Nephron (organoid): Measurements from ENCODE around the gene NSG2.
"Not testable (repeated sequence)": the region's sequence is repeated elsewhere in the genome, so short reads cannot be mapped to it uniquely, and the experiment has no call there.

Source experiments
- H3K27ac Mint-ChIP-seq, 3 experiments: 2 replicates each; pipeline ENCODE4 v1.8.0; 2020; ENCODE audit warnings: mixed read lengths in 3 of 3, mild to moderate bottlenecking in 2 of 3, moderate library complexity in 1 of 3
- H3K27me3 Mint-ChIP-seq: 2 replicates; pipeline ENCODE4 v1.8.0; 2021; ENCODE audit warnings: low read depth, mild to moderate bottlenecking, moderate library complexity, mixed read lengths
- H3K36me3 Mint-ChIP-seq: 2 replicates; pipeline ENCODE4 v1.8.0; 2020; ENCODE audit warnings: low read depth, mixed read lengths
- H3K4me1 Mint-ChIP-seq: 2 replicates; pipeline ENCODE4 v1.8.0; 2020; ENCODE audit warnings: mixed read lengths
- H3K4me3 Mint-ChIP-seq, 3 experiments: 2 replicates each; pipeline ENCODE4 v1.8.0; 2020; ENCODE audit warnings: mild to moderate bottlenecking in 3 of 3, mixed read lengths in 3 of 3, moderate library complexity in 2 of 3
- H3K9me3 Mint-ChIP-seq: 2 replicates; pipeline ENCODE4 v1.8.0; 2020; ENCODE audit warnings: mixed read lengths
- TF ChIP-seq, protein P1 (sequence below), 3 experiments: fragments of 200-600 bp; sonication (generic); IDR thresholded peaks; one replicate each; pipeline ENCODE4 v1.5.0; 2021; ENCODE audit warnings: antibody characterized with exemption in 3 of 3; ENCODE audit not compliant: unreplicated experiment in 3 of 3

NSG2 gene

DNA sequence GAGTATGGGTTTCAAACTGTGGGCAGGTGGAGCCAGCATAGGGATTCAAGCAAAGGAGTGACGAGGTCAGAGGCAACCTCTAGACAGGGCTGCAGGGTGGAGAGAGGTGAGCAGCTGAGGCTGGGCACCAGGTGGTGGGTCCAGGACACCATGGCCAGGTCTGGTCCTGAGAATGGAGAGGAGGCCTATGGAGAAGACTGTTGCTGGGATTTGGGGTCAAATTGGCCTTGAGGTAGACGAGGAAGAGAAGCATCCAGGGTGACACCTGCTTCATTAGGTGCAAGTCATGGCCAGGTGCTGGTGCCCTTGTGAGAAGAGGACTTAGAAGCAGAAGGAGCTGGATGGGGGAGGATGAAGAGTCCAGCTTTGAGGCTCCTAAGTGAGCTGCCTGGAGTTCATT, 99.6 kb downstream of the NSG2 start:
- Mint-ChIP-seq H3K36me3 (no peaks in the 10 kb centered on the region), H3K27me3 (peaks cover 39% of the 10 kb centered on the region), H3K4me3 (no peak overlapping the region), H3K27ac (no peak overlapping the region), H3K4me1 (peaks cover 6% of the 10 kb centered on the region), H3K9me3 (no peaks in the 10 kb centered on the region)
- TF ChIP-seq, protein P1, sequence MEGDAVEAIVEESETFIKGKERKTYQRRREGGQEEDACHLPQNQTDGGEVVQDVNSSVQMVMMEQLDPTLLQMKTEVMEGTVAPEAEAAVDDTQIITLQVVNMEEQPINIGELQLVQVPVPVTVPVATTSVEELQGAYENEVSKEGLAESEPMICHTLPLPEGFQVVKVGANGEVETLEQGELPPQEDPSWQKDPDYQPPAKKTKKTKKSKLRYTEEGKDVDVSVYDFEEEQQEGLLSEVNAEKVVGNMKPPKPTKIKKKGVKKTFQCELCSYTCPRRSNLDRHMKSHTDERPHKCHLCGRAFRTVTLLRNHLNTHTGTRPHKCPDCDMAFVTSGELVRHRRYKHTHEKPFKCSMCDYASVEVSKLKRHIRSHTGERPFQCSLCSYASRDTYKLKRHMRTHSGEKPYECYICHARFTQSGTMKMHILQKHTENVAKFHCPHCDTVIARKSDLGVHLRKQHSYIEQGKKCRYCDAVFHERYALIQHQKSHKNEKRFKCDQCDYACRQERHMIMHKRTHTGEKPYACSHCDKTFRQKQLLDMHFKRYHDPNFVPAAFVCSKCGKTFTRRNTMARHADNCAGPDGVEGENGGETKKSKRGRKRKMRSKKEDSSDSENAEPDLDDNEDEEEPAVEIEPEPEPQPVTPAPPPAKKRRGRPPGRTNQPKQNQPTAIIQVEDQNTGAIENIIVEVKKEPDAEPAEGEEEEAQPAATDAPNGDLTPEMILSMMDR (IDR thresholded peaks at IDR 0.05; ENCODE audit: unreplicated experiment in 3 of 3): no peak

DNA sequence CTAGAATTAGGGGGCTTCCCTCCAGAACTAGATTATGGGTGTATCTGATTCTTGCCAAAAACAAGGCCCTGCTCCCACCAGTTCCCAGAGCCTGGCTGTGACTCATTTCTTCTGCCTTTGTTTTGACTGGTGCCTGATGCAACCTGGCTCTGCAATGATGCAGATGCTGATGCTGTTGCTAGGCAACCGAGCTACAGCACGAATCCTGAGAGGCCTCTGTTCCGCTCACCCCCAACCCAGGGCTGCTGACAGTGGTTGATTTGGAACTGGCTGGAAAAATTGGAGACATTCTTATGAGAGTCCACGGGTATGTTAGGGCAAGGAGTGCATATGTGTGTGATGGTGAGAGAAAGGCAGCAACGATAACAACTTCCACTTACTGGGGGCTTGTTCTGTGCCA, 100.3 kb downstream of the NSG2 start:
- Mint-ChIP-seq H3K4me3 (no peak overlapping the region), H3K9me3 (no peaks in the 10 kb centered on the region), H3K27ac (no peak overlapping the region), H3K36me3 (no peaks in the 10 kb centered on the region), H3K4me1 (peaks cover 1% of the 10 kb centered on the region), H3K27me3 (peaks cover 38% of the 10 kb centered on the region)
- TF ChIP-seq, protein P1 (IDR thresholded peaks at IDR 0.05; ENCODE audit: unreplicated experiment in 3 of 3): no peak

DNA sequence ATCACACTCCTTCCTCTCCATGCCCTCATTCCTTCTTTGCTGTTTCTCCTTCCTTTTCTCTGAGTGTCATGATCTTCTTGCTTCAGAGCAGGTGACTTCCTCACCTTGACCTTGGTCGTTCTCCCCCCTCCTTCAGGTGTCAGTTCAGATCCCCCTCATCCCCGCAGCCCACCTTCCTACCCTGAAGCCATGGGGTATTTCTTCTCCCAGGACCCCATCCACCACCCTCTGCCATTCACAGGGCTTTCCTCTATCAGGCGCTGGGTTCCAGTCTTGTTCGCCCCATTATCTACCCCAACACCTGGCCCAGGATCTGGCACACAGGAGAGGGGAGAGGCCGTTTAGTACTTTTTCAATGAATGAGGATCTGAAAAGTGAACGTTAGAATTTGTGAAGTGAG, 101.0 kb downstream of the NSG2 start:
- Mint-ChIP-seq H3K27me3 (peaks cover 33% of the 10 kb centered on the region), H3K9me3 (no peaks in the 10 kb centered on the region), H3K27ac (no peak overlapping the region), H3K36me3 (no peaks in the 10 kb centered on the region), H3K4me1 (no peaks in the 10 kb centered on the region), H3K4me3 (no peak overlapping the region)
- TF ChIP-seq, protein P1 (IDR thresholded peaks at IDR 0.05; ENCODE audit: unreplicated experiment in 3 of 3): no peak

DNA sequence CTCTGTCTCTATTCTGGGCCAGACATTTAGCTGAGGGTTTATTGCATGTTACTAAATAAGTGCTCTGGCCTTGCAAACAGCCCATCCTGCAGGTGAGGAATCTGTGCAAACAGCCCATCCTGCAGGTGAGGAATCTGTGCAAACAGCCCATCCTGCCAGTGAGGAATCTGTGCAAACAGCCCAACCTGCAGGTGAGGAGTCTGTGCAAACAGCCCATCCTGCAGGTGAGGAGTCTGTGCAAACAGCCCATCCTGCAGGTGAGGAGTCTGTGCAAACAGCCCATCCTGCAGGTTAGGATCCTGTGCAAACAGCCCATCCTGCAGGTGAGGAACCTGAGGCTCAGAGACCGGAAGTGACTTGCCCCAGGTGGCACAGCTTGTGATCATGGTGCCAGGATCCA, 101.5 kb downstream of the NSG2 start:
- not testable (repeated sequence) for H3K36me3 Mint-ChIP-seq, H3K4me1 Mint-ChIP-seq, H3K4me3 Mint-ChIP-seq, H3K9me3 Mint-ChIP-seq, H3K27ac Mint-ChIP-seq
- H3K27me3 Mint-ChIP-seq: peaks cover 29% of the 10 kb centered on the region

DNA sequence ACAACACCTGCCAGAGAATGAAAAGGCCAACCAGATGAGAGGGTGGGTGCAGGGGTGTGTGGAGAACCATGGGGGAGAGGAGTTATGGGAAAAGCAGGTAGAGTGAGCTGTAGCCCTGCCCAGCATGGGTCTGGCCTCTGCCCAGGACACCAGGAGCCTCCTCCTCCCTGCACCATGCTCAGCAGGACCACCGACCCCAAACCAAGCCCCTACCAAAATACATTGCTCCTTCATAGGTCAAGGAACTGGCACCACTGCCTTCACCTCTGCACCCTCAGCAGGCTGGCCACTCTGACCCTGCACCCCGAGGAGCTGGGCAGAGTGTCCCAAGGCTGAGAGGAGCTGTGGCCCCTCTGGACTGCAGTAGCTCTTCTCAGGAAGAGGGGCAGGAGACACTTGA, 102.0 kb downstream of the NSG2 start:
- H3K27ac Mint-ChIP-seq: no peak overlapping the region
- H3K27me3 Mint-ChIP-seq: peaks cover 29% of the 10 kb centered on the region
- no peaks in the 10 kb centered on the region for H3K36me3 Mint-ChIP-seq
- H3K4me3 Mint-ChIP-seq: no peak overlapping the region
- TF ChIP-seq, protein P1 (IDR thresholded peaks at IDR 0.05; ENCODE audit: unreplicated experiment in 3 of 3): no peak
- no peaks in the 10 kb centered on the region for H3K4me1 Mint-ChIP-seq
- no peaks in the 10 kb centered on the region for H3K9me3 Mint-ChIP-seq

DNA sequence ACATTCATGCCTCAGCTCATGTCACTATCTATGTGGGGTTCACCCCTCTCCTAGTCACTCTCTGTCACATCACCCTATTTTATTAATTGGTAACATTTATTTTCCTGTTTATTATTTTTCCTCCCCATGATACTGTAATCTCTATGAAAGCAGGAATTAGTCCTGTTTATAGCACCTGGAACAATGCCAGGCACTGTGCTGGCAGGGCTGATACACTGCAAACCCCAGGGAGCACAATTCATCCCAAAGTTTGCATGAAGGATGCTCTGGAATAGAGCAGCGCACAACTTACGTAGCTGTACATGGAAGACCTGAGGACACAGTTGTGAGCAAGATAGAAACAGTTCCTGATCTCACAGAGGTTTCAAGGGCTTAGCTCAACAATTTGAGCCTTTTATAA, 103.2 kb downstream of the NSG2 start:
- Mint-ChIP-seq H3K4me1 (no peaks in the 10 kb centered on the region), H3K9me3 (peaks cover 3% of the 10 kb centered on the region), H3K27ac (no peak overlapping the region), H3K27me3 (peaks cover 29% of the 10 kb centered on the region), H3K36me3 (no peaks in the 10 kb centered on the region), H3K4me3 (no peak overlapping the region)
- TF ChIP-seq, protein P1 (IDR thresholded peaks at IDR 0.05; ENCODE audit: unreplicated experiment in 3 of 3): no peak
